GM19351 (cell line): ENCODE data around the gene SH3D21.
A peak's percentile ranks its signal among the peaks of the same experiment; 100 is the strongest.

Source experiments
- ATAC-seq: cut with Tn5 transposase; IDR thresholded peaks from one replicate; pipeline ENCODE4 v1.9.1; 2021; ENCODE audit warnings: mild to moderate bottlenecking, moderate library complexity; ENCODE audit not compliant: unreplicated experiment

SH3D21 gene

DNA sequence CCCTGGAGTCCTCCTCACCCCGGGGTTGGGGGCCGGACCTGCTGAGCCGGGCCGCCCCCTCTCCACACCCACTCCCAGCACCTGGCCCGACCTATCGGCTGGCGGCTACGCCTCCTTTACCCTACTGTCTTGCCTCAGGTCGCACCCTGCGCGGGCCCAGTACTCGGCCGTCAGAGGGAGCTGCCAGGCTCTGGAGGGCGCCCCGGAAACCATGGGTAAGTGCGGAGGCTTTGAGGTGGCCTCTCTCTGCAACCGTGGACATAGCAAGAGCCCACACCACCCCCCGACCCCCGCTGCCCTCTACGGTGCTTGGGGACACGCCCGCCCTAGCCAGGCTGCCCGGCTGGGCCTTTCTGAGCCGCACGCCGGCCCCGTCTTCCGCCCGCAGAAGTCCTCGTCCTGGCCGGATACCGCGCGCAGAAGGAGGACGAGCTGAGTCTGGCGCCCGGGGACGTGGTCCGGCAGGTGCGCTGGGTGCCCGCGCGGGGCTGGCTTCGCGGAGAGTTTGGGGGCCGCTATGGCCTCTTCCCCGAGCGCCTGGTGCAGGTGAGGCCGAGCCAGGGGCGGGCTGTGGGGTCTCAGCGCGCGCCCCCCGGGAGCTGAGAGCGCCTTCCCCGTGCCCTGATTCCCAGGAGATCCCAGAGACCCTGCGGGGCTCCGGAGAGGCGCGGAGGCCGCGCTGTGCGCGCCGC is at the start of gene SH3D21:
Gene SH3D21 (plus strand): TSS at position 159 of the 692 bp plus-strand sequence. CDS start 53 bp downstream, at position 212.
- peak; percentile 27 for ATAC-seq

- no peak for ATAC-seq
These were observed 49.4 kb upstream of the SH3D21 start for GRCh38 chr1:36256558-36257374.

GRCh38 chr1:36257375-36257767 is 48.8 kb upstream of the SH3D21 start:
- ATAC-seq = no peak

DNA sequence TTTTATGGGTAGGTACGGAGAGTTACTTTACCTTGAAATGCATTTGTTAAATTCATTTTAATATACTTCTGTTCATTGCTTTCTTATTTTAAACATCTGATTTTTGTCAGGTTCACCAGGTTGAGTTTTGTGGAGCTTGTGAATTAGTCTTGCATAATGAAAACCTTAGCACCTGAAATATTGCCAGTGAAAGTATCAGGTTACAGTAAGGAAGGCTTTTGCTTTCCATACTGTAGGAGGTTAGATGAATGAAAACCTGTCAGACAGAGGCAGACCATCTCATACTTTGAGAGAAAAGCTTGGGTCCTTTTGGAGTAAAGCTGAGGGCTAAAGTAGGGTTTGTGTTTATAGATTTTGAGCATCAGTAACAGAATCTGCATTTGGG is 47.2 kb upstream of the SH3D21 start:
- ATAC-seq = no peak

GRCh38 chr1:36268981-36269380 is 37.2 kb upstream of the SH3D21 start:
- no peak for ATAC-seq

GRCh38 chr1:36269408-36269838 is 36.7 kb upstream of the SH3D21 start:
- ATAC-seq = no peak

- no peak for ATAC-seq
These were observed 33.1 kb upstream of the SH3D21 start for GRCh38 chr1:36273024-36273423.

GRCh38 chr1:36274201-36274600 is 32.0 kb upstream of the SH3D21 start:
- no peak for ATAC-seq

DNA sequence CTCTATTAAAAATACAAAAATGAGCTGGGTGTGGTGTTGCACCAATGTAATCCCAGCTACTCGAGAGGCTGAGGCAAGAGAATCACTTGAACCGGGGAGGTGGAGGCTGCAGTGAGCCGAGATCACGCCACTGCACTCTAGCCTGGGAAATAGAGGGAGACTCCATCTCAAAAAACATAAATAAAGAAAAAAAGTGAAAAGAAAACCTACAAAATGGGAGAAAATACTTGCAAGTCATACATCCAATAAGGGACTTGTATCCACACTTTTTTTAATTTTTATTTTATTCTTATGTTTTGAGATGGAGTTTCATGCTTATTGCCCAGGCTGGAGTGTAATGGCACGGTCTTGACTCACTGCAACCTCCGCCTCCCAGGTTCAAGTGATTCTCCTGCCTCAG is 29.5 kb upstream of the SH3D21 start:
- ATAC-seq = no peak

GRCh38 chr1:36279110-36279788 is 26.9 kb upstream of the SH3D21 start:
- ATAC-seq = no peak

DNA sequence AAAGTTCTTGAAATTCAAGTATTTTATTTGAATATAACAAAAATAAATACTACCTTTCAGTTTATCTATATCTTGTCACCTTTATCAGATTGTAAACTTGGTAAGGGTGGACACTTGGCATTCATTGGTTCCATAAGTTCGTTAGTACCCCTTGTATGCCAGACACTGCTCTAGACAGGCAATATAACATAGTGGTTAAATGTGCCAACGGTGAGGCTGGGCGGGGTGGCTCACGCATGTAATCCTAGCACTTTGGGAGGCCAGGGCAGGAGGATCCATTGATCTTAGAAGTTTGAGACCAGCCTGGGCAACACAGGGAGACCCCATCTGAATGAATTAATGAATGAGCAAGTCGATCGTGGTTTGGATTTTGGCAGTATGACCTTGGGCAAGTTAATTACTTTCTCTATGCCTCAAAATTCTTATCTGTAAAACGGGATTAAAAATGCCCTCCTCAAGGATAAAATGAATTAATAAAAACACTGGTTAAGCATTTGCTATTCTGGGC is 26.3 kb upstream of the SH3D21 start:
- ATAC-seq = no peak

- ATAC-seq = no peak
These were observed 22.1 kb upstream of the SH3D21 start for GRCh38 chr1:36284061-36284460.

DNA sequence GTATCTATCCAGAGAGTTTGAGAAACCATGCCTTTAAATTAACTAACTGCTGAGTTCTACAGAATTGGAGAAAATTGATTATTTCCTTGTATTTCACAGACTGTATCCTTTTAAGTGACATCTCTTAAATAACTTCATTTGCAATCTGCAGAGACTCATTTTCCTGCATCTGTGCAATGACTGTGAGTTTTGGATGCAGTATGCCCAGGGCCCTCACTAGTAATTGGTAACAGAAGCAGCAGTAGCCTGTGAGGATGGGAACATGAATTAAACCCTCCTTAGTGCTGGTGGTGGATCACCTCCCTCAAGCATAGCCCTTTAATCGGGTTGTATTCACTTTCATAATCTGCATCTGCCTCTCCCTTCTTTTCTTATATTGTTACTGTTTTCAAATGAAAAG is 21.7 kb upstream of the SH3D21 start:
- no peak for ATAC-seq

- ATAC-seq = no peak
These were observed 20.6 kb upstream of the SH3D21 start for GRCh38 chr1:36285443-36286101.

GRCh38 chr1:36286802-36287201 is 19.4 kb upstream of the SH3D21 start:
- no peak for ATAC-seq

GRCh38 chr1:36287595-36287994 is 18.6 kb upstream of the SH3D21 start:
- no peak for ATAC-seq

- no peak for ATAC-seq
These were observed 10.8 kb upstream of the SH3D21 start for GRCh38 chr1:36295390-36295789.

DNA sequence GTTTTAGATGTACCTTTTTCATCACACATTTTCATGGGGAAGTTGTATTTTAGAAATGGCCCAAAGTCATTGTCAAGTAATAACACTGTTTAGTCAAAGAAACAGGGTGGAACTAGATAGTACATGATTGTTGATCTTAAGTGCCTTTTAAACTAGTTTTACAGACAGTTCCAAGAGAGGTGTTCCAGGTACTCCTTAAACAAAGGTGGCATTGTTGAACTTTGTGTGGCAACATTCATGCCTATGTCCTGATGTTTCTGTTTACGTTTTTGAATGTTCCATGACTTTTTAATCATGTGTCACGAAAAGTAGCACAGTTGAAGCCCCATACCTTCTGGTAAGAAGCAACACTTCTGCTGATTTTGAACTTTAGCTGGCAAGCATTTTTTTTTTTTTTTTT is 9.1 kb upstream of the SH3D21 start:
- ATAC-seq = no peak

GRCh38 chr1:36298640-36299039 is 7.5 kb upstream of the SH3D21 start:
- no peak for ATAC-seq

DNA sequence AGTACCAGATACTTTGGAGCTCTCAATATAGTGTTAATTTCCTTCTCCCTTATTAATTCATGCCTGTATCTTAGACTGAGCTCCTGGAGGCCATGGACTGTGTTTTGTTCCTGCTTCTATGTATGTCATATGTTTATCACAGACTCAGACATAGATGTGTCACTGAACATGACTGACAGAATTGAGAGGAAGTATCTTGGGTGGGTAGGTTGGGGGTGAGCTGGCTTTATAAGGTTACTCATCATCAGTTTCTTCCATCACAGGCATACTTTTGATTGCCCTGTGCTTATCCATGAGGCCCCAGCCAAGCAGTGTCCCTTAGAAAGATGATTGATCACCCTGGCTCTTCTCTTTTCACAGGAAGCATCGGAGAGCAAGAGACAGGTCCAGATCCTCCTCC is 5.6 kb upstream of the SH3D21 start:
- no peak for ATAC-seq

GRCh38 chr1:36301220-36301619 is 4.9 kb upstream of the SH3D21 start:
- no peak for ATAC-seq
